Measurements from ENCODE around the gene FGGY.

DNA sequence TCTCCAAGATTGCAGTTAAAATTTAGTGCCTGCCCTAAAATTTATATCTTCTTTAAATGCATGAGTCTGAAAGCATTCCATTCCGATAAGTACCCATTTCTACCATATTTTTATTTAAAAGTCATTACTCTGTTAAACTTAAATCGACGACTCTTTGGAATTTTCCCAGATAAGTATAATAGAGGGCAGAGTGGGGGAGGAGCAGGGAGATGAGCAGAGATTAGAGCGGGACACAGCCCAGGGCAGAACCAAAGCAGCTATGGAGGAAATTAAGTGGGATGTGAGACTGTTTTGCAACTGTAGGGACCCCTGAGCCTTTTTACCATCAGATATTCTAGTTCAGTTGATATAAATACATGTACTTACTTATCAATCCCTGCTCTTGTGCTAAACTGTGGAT is 257.9 kb downstream of the FGGY start:
- TF ChIP-seq EZH2 (IDR thresholded peaks at IDR 0.05) (no peak), POLR2AphosphoS5 (IDR thresholded peaks at IDR 0.05; ENCODE audit: borderline replicate concordance, low read depth, low read length) (no peak)
